ENCODE data around the gene EBLN2.

EBLN2 gene

GRCh38 chr3:73041537-73041936, 19.9 kb upstream of the EBLN2 start:
- Histone ChIP-seq H3K4me1 (ENCODE audit: low read length) (peaks cover 29% of the 10 kb centered on the region), H3K4me3 (ENCODE audit: low read length) (no peak overlapping the region), H4K20me1 (ENCODE audit: insufficient read depth, low read length) (peaks cover 100% of the 10 kb centered on the region)

GRCh38 chr3:73043414-73043813, 18.0 kb upstream of the EBLN2 start:
- Histone ChIP-seq H3K4me1 (ENCODE audit: low read length) (peaks cover 20% of the 10 kb centered on the region), H3K4me2 (ENCODE audit: low read length) (no peak overlapping the region), H3K27me3 (ENCODE audit: low read depth, low read length) (no peaks in the 10 kb centered on the region), H3K36me3 (replicated peaks; ENCODE audit: low read depth, low read length) (peaks cover 8% of the 10 kb centered on the region), H3K4me3 (ENCODE audit: low read length) (no peak overlapping the region), H3K27ac (ENCODE audit: low read length) (no peak overlapping the region), H3K9me3 (ENCODE audit: insufficient read depth, low read length) (no peaks in the 10 kb centered on the region), H3K9ac (ENCODE audit: low read length) (no peak overlapping the region), H2AFZ (ENCODE audit: low read depth, low read length) (no peak overlapping the region), H3K79me2 (ENCODE audit: low read length) (peaks cover 100% of the 10 kb centered on the region), H4K20me1 (ENCODE audit: insufficient read depth, low read length) (peaks cover 99% of the 10 kb centered on the region)
- no peak for TF ChIP-seq EZH2phosphoT487 (IDR thresholded peaks at IDR 0.05; ENCODE audit: low read depth)
- TF ChIP-seq CTCF (IDR thresholded peaks at IDR 0.05; ENCODE audit: low read depth, low read length), result no peak

More at GRCh38 chr3:73041537-73041936, 19.9 kb upstream of the EBLN2 start:
- peaks cover 6% of the 10 kb centered on the region for H3K36me3 ChIP-seq (replicated peaks; ENCODE audit: low read depth, low read length)
- H3K4me2 ChIP-seq (ENCODE audit: low read length), result peak overlapping the region; percentile 14
- H3K27ac ChIP-seq (ENCODE audit: low read length), result no peak overlapping the region
- TF ChIP-seq CTCF (IDR thresholded peaks at IDR 0.05; ENCODE audit: low read depth, low read length) (no peak), EZH2phosphoT487 (IDR thresholded peaks at IDR 0.05; ENCODE audit: low read depth) (no peak)
- H3K9ac ChIP-seq (ENCODE audit: low read length), result no peak overlapping the region
- no peak overlapping the region for H2AFZ ChIP-seq (ENCODE audit: low read depth, low read length)
- H3K27me3 ChIP-seq (ENCODE audit: low read depth, low read length), result no peaks in the 10 kb centered on the region
- no peaks in the 10 kb centered on the region for H3K9me3 ChIP-seq (ENCODE audit: insufficient read depth, low read length)
- H3K79me2 ChIP-seq (ENCODE audit: low read length), result peaks cover 100% of the 10 kb centered on the region

- Histone ChIP-seq H2AFZ (ENCODE audit: low read depth, low read length) (no peak overlapping the region), H3K4me3 (ENCODE audit: low read length) (no peak overlapping the region), H3K79me2 (ENCODE audit: low read length) (peaks cover 98% of the 10 kb centered on the region), H3K27ac (ENCODE audit: low read length) (no peak overlapping the region), H3K9ac (ENCODE audit: low read length) (no peak overlapping the region), H3K4me2 (ENCODE audit: low read length) (no peak overlapping the region), H4K20me1 (ENCODE audit: insufficient read depth, low read length) (peaks cover 86% of the 10 kb centered on the region), H3K4me1 (ENCODE audit: low read length) (peaks cover 20% of the 10 kb centered on the region), H3K9me3 (ENCODE audit: insufficient read depth, low read length) (no peaks in the 10 kb centered on the region), H3K27me3 (ENCODE audit: low read depth, low read length) (no peaks in the 10 kb centered on the region), H3K36me3 (replicated peaks; ENCODE audit: low read depth, low read length) (peaks cover 15% of the 10 kb centered on the region)
- no peak for TF ChIP-seq EZH2phosphoT487 (IDR thresholded peaks at IDR 0.05; ENCODE audit: low read depth)
- no peak for TF ChIP-seq CTCF (IDR thresholded peaks at IDR 0.05; ENCODE audit: low read depth, low read length)
Measured at GRCh38 chr3:73045391-73045790, 16.1 kb upstream of the EBLN2 start.

- H3K4me1 ChIP-seq (ENCODE audit: low read length), result peaks cover 18% of the 10 kb centered on the region
- no peak overlapping the region for H3K9ac ChIP-seq (ENCODE audit: low read length)
- peaks cover 20% of the 10 kb centered on the region for H3K36me3 ChIP-seq (replicated peaks; ENCODE audit: low read depth, low read length)
- H2AFZ ChIP-seq (ENCODE audit: low read depth, low read length), result no peak overlapping the region
- no peaks in the 10 kb centered on the region for H3K27me3 ChIP-seq (ENCODE audit: low read depth, low read length)
- H3K27ac ChIP-seq (ENCODE audit: low read length), result no peak overlapping the region
- H3K9me3 ChIP-seq (ENCODE audit: insufficient read depth, low read length), result no peaks in the 10 kb centered on the region
- H3K4me2 ChIP-seq (ENCODE audit: low read length), result no peak overlapping the region
- no peak for TF ChIP-seq EZH2phosphoT487 (IDR thresholded peaks at IDR 0.05; ENCODE audit: low read depth)
- TF ChIP-seq CTCF (IDR thresholded peaks at IDR 0.05; ENCODE audit: low read depth, low read length), result no peak
- H3K4me3 ChIP-seq (ENCODE audit: low read length), result no peak overlapping the region
- peaks cover 98% of the 10 kb centered on the region for H3K79me2 ChIP-seq (ENCODE audit: low read length)
- H4K20me1 ChIP-seq (ENCODE audit: insufficient read depth, low read length), result peaks cover 86% of the 10 kb centered on the region
Measured at GRCh38 chr3:73046195-73046594, 15.3 kb upstream of the EBLN2 start.
